Dermis microvascular lymphatic vessel endothelial cell (primary cell): ENCODE measurements around the gene KIF25. TPM values are rescaled to one million over a fixed set of nuclear protein-coding genes. Genes with fewer than 3 reads are reported as not detected.

Experiments used
- DNase-seq, 2 donors: peaks; one replicate each; pipeline versions ENCODE4 v3.0.0 to v3.0.0-alpha.2; 2010; ENCODE audit warnings: low read depth in 2 of 2
- total RNA-seq: library from RNA; depleted of rRNA; stranded (reverse); fragments of >200 nt; gene quantifications from 2 replicates; pipeline ENCODE4 v1.2.1, GENCODE V29; 2014

The KIF25 gene
- total RNA-seq, 1 donor from 2014 or later, result under 0.01 TPM

DNA sequence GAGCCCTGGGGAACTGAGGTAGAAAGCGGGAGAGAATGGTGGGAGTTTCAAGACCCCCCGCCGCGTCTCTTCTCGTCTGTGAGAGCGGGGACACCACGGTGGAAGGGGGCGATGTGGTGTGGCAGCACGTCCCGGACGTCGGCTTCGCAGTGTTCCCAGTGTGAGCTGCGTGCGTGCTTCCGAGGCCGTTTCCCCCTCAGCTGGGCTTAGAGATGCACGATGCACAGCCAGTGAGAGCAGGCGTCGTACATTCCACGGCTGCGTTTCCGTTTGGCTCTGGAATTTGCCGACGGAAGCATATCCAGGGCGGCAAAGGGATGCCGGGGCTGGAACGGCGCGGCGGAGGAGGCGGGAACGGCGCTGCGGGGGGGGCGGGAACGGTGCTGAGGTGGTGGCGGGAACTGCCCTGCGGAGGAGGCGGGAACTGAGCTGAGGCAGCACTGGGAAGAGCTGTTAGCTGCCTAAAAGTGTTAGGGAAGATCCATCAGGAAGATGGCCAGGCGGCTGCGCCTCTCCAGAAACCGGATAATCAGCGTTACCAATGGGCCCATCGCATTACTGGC, 37.7 kb downstream of the KIF25 start:
- DNase-seq, result peak; percentile 69 to 81

DNA sequence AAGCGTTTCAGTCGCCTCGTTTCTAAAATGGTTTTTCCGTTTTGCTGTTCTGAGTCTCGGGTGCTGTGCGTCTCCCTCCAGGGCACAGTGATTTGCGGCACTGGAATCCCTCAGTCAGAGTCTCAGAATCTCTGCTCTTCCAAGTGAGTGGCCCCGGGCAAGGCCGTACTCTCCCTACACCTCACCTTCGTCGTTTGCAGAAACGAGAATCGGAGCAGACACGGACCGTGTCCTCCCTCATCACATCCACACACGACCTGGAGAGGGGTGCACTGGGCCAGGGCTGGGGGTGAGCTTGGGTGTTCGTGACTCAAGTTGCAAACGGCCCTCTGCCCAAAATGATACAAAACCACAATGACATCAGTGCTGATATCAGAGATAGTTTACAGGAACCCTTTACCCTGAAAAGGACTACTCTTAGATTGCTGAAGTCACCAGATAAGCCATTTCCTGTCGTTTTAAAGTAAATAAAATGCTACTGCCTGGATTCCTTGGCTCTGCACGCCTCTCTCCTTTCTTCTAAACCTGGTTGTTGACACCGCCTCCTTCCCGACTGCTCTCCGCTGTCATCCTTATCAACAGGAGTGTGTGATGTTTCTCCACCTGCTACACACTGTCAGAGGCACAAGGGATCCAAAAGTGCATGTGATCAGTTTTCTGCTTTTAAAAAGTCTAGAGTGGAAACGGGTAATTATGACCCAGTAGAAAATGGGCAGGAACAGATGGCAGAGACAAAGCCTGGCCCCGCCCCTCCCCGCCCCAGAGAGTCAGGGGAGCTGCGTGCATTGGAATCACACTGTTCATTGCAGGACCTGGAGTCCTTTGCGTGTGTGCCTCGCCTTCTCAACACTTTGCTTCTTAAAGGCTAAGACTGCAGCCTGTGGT, 38.4 kb downstream of the KIF25 start:
- no peak for DNase-seq

DNA sequence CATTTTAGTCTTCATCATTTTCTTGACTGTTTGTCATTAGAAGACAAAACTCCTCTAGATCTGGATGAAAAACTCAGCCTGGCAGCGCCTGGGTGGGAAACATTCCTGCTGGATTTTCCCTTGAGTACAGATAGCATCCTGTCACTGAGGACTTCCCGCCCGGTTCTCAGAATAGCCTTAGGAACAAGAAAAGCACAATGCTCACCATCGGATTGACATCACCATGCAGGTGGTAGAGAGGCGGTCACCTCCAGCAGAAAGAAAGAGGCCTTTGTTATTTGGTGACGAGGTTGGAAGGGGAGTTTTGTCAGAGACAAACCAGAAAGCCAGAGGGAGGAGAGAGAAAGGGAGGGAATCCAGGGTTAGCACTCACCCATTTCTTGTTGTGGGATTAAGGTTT, 39.8 kb downstream of the KIF25 start:
- DNase-seq, result no peak

DNA sequence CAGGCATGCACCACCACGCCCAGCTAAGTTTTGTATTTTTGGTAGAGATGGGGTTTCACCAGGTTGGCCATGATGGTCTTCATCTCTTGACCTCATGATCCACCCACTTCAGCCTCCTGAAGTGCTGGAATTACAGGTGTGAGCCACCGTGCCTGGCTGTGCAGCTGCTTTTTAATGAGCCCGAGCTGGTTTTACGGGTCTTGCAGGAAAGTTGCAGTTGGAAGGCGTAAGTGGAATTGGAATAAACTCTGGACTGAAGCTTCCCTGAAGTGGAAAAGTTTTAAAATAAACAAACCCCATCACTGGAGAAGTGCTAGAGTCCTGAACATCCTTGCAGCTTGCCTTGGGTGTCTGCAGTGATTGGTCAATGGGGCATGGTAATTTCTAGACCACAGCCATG, 40.4 kb downstream of the KIF25 start:
- DNase-seq, result no peak

DNA sequence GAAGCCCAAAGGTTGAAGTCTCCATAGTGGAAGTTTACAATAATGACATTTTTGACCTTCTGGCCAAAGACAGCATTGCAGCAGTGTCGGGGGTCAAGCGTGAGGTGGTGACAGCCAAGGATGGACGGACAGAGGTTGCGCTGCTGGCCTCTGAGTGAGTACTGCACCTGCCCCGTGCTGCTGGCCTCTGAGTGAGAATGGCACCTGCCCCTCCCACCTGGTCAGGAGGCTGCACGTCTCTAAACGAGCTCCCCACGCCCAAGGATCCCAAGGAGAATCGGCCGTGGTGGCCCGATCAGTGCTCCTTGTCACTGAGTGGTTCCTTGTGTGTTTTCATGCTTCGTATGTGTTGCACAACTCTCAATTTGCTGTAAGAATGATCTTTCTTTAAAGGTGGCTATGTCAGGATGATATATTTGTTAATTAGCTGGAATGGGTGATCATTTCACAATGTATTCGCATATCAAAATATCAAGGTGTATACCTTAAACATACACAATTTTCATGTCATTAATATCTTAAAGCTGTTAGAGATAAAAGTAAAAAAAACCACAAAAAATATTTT, 41.2 kb downstream of the KIF25 start:
- DNase-seq, result no peak

DNA sequence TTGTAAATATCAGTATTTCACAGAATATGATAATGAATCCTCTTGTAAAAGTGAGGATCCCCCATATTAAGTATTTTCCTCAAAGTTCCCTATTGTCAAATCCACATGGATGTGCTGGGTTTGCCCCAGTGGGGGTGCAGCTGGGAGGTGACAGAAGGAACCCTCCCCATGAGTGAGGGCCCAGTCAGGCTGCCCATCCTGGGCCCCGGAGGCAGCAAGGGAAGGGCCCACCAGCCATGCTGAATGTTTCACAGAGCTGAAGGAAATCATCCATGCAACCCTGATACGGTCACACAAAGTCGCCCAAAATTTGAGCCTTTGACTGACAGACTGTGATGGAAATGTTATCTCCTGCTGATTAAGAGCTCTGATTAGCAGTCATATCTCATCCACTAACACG, 41.8 kb downstream of the KIF25 start:
- DNase-seq, result no peak

DNA sequence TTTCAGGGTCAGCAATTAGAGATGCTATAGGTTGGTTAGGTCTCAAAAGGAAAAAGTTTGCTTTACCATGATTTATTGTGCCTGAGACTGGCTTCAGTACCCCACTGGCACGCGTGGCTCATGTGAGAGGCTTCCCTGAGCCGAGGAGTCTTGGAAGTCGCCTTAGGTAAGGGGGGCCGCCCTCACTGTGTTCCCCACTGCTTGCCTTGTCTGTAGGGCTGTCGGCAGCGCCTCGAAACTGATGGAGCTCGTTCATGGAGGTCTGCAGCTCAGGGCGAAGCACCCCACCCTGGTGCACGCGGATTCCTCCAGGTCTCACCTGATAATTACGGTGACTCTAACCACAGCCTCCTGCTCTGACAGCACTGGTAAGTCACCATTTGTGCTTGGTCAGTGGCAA, 42.4 kb downstream of the KIF25 start:
- DNase-seq, result no peak

DNA sequence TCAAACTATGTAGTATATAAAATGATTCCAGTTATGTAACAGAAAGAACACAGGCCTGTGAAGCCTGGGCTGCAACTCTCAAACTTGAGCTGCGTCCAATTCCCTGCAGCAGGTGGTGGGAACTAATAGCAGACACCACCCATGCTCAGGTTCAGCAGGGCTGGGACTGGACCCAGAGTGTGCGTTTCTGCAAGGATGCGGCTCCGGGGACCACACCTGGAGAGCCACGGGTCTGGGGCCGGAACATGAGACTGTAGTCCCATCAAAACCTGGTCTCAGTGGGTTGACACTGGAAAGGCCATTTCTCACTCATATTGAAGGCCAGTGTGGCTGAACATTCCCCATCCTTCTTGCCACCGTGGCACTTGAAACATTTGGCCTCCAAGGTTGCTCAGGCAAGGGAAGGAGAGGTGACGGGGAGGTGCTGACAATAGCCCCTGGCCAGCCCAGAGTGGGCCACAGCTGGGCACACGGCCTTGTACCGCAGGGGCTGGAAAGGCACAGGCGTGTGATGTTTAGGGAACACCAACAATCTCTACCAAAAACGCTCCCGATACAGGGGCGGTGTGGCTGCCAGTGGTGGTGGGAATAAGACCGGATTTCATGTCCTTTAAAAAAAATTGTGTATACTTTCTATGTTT, 43.5 kb downstream of the KIF25 start:
- no peak for DNase-seq

DNA sequence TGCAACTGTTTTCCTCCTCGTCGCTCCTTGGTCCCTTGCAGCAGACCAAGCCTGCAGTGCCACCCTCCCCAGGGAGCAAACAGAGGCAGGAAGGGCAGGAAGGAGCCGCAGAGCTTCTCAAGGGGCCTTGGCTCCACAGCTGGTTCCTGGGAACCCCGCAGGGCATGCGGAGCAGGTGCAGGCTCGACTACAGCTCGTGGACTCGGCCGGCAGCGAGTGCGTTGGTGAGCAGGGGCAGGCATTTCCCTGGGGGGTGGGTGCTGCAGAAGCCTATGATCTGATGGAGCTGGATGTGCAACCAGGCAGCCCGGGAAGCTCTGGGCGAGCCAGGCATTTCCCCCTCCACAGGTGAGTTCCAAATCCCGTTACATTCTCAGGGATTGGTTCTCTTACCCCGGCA, 44.5 kb downstream of the KIF25 start:
- no peak for DNase-seq

DNA sequence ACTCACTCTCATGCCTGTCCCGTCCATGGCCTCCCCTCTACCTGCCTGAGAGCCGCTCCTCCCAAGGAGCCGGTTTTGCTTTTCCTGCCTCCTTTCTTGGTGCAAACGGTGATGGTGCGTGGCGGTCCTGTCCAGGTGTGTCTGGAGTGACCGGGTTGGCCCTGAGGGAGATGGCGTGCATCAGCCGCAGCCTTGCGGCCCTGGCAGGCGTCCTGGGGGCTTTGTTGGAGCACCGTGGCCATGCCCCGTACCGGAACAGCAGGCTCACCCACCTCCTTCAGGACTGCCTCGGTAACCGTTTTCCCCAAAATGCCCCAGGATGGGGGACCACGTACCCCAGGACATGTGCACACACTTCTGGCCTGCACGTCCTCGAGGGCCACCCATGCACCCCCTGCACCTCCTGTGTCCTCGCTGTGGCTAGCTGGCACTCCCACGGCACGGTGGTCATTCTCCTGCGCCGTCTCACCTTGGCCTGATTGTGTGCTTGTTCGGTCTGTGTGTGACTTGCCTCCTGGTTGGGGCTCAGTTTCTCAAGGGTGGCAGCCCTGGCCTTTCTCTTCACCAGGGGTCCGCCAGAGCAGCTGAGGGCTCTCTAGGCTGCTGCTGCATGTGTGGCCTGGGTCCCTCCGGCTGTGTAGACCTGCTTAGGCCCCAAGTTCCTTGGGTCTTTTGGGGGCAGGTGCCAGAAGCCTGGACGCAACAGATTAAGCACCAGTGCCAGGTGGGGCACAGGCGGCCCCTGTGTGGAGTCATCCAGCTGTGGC, 45.1 kb downstream of the KIF25 start:
- no peak for DNase-seq

DNA sequence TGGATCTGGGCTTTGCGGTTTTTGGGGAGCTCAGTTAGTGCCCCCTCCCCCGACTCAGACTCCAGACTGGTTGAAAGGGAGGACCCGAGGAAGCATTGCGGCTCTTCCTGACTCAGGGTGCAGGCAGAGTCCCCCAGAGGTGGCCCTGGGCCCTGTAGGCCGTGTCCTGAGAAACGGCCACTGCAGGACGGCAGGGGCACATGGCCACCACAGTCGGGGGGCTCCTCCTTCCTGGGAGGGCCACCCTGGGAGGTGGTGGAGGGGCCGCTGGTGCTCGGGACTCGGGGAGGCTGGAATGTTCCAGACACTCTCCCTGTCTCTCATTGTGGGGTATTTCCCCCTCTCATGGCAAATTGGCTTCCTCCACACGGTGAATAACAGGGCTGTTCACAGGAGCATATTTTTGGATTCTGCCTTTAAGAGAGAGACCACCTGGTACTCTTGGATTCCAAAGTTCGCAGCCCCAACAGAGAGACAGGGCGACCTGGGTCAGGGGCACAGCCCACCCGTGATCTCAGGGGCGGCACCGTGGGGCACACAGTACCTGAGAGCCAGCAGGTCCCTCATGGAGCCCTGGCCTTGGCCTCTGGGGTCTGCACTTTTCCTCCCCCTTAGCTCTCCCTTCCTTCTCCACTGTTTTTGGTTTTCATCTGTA, 45.8 kb downstream of the KIF25 start:
- no peak for DNase-seq

DNA sequence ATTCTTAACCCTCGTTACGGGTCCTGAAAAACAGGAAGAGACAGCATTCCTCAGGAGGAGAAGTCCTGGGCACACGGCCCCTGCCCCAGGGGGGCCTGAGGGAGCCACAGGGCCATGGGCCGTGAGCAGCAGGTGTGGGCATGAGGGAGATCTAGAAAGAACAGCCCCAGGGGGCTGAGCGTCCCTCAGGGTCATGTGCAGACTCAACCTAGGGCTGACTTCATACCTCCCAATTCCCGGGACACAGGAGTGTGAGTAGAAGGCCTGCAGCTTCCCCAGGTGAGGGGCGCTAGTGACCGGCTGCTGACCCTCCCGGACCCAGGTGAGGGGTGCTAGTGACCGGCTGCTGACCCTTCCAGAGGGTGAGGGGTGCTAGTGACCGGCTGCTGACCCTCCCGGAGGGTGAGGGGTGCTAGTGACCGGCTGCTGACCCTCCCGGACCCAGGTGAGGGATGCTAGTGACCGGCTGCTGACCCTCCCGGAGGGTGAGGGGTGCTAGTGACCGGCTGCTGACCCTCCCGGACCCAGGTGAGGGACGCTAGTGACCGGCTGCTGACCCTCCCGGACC, 46.5 kb downstream of the KIF25 start:
- DNase-seq, result no peak

DNA sequence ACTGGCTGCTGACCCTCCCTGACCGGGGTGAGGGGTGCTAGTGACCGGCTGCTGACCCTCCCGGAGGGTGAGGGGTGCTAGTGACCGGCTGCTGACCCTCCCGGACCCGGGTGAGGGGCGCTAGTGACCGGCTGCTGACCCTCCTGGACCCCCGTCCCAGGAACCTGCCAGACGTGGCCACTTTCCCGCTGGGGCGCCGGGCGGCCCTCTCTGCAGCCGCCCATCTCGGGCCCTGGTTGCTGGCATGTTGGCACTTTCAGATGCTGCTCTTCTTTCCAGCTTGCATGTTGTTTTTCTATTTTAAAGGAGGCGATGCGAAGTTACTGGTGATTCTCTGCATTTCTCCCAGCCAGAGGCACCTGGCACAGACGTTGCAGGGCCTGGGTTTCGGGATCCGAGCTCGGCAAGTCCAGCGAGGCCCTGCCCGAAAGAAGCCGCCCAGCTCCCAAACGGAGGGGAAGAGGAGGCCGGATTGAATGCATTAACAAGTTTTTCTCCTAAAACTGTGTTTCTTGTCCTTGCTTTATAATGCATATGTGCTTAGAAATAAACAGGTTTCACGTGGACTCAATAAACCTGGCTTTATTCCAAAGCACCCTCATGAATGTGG, 47.2 kb downstream of the KIF25 start:
- no peak for DNase-seq

DNA sequence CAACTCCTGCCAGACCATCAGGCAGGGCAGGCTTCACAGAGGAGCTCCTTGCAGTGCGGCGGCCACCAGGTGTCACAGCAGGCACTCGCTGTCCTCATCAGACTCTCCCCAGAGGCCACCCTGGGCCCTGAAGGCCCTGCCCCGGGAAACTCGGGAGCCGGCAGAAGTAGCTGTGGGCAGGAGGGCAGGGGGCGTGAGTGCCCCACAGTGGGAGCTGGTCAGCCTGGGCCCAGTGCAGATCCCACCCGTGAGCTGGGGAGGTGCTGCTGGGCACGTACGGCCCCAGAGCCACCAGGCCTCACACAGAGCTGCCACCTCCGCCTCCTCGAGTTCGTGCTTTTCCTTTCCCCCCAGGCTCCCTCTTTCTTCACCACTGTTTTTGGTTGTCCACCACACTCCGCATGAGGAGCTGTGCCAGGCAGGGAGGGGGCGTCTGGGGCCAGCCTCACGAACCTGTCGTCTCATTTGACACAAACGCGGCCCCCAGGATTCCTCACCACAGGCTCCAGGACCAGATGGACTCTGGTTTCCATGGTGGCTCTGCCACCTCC, 47.7 kb downstream of the KIF25 start:
- no peak for DNase-seq

DNA sequence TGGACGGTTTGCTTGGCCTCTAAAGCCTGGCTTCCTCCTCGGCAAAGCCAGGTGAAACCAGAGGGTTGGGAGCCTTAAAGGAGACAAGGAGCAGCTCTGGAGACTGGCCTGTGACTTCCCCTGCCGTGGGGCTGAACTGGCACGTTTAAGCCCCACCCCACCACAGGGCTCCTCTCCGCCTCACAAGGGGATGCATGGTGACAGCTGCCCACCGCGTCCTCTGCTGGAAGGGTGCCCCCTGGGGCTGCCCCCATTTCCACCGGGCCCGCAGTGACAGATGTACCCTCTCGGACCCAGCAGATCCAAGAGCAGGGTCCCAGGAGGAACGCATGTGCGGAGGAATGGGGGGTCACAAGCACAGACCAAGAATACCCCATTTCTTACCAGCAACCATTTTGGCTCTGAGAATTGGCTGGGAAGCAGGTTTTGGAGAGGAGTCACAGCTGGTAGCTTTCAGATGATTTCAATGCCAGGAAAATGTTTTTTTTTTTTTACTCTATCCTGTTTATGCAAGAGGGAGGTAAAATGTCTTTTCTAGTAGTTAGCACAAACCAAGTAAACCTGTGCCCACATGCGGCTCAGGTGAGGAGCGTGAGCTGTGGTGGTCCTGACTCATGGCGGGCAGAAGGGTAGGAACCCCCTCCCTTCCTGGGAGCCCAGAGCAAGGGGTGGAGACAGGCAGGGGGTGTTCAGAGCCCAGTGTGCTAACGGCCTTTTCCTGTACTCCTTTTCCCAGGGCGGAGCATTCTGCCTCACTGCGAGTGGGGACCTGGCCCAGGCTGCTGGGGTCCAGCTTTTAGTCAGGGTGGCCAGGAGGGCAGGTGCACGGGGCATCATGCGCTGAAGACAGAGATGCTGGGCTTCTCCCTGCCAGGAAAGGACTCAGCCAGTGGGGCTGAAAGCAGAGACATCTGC, 48.5 kb downstream of the KIF25 start:
- DNase-seq, result no peak

DNA sequence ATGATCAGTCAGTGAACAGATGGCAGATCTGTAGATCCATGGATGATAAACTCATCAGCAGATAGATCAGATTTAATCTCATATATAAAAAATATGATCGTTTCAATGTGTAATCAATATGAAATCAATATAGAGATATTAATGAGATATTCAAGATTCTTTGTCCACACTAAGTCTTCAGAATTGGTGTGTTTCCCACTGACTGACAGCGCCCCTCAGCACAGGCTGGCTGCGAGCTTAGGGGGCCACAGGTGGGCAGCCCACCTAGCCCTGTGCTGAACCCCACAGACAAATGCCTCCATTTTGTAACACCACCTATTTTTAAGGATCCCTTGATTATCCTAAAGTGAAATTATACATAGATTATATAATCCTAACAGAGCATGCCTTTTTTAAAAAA, 49.2 kb downstream of the KIF25 start:
- DNase-seq, result no peak

DNA sequence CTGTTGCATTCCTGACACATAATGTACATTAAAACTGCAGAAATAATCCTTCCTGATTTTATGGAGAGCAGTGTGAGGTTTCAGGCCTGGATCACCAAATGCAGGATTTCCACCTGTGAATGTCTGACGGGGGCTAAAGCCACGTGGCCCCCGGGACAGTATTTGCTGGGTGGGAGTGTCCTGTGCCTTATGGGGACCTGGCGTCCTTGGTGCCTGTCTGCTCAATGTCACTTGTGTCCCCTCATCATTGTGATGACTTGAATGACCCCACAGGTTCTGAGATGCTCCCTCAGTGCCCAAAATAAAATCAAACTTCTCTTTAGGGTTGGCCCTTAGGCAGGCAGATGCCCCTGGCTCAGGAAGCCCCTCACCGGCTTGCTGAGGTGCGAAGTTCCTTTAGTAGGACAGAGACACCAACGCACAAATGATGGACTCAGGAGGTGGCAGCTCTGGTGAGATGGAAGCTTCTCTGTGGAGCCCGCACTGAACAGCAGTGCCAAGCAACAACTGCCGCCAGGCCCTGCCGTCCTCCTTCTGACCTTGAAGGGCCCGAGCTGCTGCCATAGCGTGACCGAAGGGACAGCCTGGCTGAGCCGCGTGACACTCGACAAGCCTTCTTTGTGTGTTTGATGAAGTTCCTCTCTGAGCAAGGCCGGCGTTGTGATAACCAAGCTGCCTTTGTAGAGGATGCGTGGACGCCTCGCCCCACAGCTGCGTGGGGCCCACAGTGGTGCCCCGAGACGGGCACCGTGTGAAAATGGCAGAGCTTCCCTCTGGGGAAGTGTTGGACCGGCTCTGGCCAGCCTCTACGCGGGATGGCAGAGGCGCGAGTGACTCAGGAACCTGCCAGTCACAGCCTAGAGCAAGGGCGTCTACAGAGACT, 50.6 kb downstream of the KIF25 start:
- DNase-seq, result no peak

DNA sequence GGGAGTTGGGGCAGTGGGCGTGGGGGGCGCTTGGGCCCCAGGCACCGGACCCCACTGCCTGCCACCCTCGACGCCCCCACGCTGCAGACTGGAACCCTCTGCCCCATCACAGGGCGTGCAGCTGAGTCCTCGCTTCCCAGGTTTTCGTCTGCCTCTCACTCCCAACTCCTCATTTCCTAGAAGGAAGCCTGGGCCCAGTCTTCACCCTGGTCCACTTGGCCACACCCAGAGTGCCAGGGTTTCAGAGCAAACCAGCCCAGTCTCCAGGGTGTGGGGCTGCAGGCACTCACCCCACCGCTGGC, 51.2 kb downstream of the KIF25 start:
- DNase-seq, result no peak
